G401 (cell line): ENCODE data around the gene MEGF11. TPM values are rescaled to one million over a fixed set of nuclear protein-coding genes. Genes with fewer than 3 reads are reported as not detected.
A peak's percentile ranks its signal among the peaks of the same experiment; 100 is the strongest.

Source experiments
- DNase-seq: peaks from one replicate; pipeline ENCODE4 v3.0.0-alpha.2; 2015; ENCODE audit warnings: low spot score
- in situ Hi-C: cut with HindIII; loops from 2 replicates; pipeline ENCODE4 v1.10.0; 2016; ENCODE audit warnings: low sequenced_read_pairs, mixed read lengths
- total RNA-seq: library from RNA; depleted of rRNA; stranded (reverse); fragments of >200 nt; shearing (Covaris generic); gene quantifications from 2 replicates; pipeline ENCODE4 v1.2.3, GENCODE V29; 2014

MEGF11 gene
- total RNA-seq, 1 experiment from 2014 or later: 1.9 TPM

- no peak for DNase-seq
- in situ Hi-C loops: no loop called here
Measured at GRCh38 chr15:65953622-65954021, 299.9 kb downstream of the MEGF11 start.

GRCh38 chr15:65952391-65953053 is 301.0 kb downstream of the MEGF11 start:
- in situ Hi-C loops: no loop called here
- DNase-seq: no peak

DNA sequence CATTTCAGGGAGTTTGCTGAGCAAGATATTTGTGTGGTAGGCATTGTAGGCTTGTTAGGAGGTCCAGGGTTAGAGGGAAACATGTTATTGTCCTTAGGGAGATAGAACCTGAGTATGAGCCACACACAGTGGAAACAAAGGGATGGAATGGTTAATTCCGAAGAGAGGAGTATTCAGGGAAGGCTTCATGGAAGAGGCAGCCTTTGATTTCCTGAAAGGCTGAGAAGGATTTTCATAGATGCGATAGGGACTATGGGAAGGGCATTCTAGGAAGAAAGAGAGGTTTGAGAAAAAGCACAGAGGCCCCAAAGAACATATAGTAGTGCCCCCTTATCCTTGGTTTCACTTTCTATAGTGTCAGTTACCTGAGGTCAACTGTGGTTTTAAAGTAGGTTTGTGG is 302.5 kb downstream of the MEGF11 start:
- in situ Hi-C loops: no loop called here
- DNase-seq: no peak

- in situ Hi-C loops: no loop called here
- DNase-seq: no peak
Measured at GRCh38 chr15:65949491-65949890, 304.1 kb downstream of the MEGF11 start.

DNA sequence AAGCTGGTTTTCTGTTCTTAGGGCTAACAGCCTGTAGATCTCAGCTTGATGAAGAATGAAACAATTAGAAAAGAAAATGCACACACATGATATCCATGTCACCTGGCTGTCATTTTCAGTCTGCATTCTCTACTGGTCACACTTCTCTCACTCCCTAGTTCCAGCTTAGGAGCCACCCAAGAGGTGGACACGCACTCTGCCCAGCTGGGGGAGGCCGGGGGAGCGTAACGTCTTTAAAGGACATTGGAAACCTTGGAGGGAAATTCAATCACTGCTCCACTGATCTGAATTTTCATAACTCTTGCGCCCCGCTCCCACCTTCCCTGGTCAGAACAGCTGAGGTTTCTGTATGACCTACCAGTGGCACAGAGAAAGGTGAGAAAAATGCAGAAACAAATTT is 304.5 kb downstream of the MEGF11 start:
- in situ Hi-C loops: no loop called here

DNA sequence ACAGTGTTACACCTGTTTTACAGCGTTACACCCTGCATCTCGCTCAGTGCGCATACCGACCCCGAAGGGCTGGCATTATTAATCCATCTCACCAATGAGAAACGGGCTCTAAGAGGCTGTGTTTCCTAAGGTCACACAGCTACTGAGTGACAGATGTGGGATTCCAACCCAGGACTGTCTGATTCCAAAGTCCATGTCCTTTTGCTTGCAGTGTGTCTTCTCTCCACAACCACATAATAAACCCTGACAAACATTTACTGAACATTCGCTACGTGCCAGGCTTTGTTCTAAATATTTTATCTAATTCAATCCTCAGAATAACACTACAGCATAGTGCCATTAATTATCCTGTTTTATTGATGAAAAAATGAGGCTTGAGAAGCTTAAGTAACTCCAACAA is 305.2 kb downstream of the MEGF11 start:
- in situ Hi-C loops: no loop called here
- DNase-seq: no peak

More for the DNA sequence above, 304.5 kb downstream of the MEGF11 start:
- DNase-seq: no peak

DNA sequence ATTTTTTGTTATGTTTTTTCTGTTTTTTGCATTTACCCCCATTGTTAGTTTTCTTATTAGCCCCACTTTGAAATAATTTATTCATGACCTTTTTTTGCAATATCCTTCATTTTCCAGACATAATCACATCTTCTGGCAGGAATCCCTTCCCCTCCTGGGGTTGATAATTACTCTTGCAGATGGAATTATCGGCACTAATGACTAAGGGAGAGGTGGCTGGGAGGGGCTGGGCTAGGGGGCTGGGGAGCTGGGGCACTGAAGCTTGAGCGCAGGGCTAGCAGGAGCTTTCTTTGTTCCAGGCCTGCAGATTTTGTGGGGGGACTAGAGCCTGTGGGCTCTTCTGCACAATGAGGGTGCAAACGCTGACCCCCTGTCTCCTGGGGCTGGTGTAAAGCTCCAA is 306.5 kb downstream of the MEGF11 start:
- DNase-seq: no peak
- in situ Hi-C loops: no loop called here

- in situ Hi-C loops: no loop called here
- no peak for DNase-seq
Measured at GRCh38 chr15:65945616-65946015, 307.9 kb downstream of the MEGF11 start.

DNA sequence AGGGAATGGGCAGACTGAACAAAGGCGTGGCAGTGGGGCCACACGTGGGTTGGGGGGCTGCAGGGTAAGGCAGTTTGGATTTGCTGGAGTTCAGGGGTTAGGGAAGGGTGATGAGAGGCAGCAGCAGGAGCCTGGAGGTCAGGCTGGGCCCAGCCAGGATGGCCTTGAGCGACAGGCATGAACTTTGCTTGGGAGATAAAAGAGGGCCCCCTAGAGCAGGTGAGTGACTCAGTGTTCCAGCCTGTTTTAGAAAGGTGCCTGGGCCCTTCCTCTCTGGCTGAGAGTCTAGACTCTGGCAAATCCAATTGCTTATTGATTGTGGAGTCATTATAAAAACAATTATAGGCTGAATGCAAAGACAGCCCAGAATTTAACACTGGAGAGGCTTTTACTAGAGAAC is 309.1 kb downstream of the MEGF11 start:
- no peak for DNase-seq
- in situ Hi-C loops: no loop called here

- no peak for DNase-seq
- in situ Hi-C loops: no loop called here
Measured at GRCh38 chr15:65942436-65942835, 311.1 kb downstream of the MEGF11 start.

DNA sequence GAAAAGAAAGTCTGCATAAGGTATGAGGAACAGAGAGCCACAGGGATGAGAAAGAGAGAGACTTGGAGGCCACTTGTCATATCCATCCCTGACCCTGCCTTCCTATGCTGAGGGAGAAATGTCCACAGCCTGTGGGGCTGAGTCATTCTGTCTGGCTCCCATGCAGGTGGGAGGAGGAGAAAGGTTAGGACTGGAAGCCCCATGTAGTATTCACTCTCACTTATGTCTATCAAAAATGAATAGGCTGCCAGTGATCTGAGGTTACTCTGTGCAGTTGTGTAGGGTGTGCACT is 313.0 kb downstream of the MEGF11 start:
- DNase-seq: no peak
- in situ Hi-C loops: no loop called here

DNA sequence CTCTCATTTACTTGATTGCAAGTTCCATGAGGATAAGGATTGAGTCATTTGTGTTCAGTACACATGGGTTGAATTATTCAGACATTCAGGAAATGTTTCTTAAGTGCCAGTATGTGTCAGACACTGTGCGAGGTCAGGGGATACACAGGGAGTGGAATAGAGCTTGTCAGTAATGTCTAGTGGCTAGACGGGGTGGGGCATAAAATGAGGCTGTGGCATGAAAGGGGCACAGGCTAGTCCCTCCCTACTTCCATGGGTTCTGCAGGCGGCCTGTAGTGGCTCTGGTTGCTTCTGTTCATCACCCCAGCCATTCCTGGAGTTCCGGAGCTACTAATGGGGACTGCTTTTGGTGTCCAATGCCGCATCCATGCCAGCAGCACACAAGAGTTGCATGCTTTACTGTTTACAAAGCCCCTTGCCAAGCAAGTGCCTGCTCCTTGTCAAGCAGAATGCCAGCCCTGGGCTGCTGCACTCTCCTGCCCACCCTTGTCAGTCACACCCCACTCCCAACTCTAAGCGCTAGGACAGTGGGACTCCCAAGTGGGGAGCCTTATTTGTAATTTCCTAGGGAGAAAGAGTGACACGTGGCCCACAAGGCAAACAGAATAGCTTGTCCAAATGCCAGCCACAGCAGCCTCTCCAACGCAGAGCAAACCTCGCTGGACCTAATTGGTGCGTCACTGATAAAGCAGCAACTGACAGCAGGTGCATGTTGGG is 313.5 kb downstream of the MEGF11 start:
- in situ Hi-C loops: no loop called here
- no peak for DNase-seq

- in situ Hi-C loops: no loop called here
- no peak for DNase-seq
Measured at GRCh38 chr15:65938604-65939003, 314.9 kb downstream of the MEGF11 start.

DNA sequence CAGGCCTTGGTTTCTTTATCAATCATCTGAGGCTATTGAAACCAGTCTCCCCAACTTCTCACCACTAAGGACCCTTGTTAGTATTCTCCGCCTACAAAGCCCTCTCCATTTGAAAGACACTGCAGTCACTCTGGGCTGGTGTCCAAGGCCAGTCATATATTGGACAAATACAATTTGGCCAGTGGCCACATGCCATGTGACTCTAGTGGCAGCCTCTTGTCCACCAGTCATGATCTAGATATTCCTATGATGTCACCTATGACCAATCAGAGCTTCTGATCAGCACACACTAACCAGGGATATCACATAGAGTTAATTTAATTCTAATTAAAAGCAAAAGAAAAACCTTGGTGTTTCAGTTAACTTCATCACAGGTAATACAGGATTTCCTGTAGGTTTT is 316.1 kb downstream of the MEGF11 start:
- DNase-seq: peak; percentile 60
- in situ Hi-C loops: no loop called here

- peak; percentile 51 for DNase-seq
- in situ Hi-C loops: no loop called here
Measured at GRCh38 chr15:65937054-65937453, 316.5 kb downstream of the MEGF11 start.

DNA sequence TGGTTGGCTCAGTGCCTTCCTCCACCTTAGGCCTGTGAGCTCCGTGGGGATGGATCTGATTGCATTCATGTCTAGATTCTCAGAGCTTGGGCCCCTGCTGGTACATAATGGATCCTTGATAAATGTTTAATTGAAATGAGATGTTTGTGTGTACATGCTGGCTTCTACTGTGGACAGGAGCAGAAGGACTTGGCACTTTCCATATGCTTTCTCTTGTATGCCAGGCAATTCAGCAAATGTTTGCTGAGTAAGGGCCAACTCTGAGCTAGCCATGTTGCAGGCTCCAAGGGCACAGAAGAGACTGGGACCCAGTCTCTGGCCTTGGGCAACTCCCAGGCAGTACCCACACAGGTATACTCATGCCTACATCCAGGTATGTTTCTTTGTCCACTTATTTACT is 317.3 kb downstream of the MEGF11 start:
- DNase-seq: peak; percentile 89
- in situ Hi-C loops: no loop called here

- in situ Hi-C loops: no loop called here
- no peak for DNase-seq
Measured at GRCh38 chr15:65935391-65935790, 318.2 kb downstream of the MEGF11 start.

- DNase-seq: peak; percentile 77
- in situ Hi-C loops: no loop called here
Measured at GRCh38 chr15:65931221-65931620, 322.3 kb downstream of the MEGF11 start.

DNA sequence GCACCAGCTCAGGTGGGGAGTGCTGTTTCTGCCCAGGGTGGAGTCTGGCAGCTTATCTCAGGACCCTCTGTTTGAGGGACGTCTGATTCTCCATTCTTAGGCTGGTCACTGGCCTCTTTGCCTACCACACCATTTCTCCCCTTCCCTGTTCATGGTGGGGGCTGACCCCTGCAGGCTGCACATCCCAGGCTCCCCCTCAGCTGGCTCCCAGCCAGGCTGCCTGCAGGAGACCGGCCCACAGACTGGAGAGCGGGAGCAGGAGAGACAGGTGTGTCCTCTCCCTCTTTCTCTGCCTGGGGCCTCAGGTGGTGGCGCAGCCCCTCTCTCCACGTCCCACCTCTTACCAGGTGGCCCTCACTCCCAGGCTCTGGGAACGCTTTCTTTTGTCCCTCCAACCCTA is 323.4 kb downstream of the MEGF11 start:
- no peak for DNase-seq
- in situ Hi-C loops: no loop called here

DNA sequence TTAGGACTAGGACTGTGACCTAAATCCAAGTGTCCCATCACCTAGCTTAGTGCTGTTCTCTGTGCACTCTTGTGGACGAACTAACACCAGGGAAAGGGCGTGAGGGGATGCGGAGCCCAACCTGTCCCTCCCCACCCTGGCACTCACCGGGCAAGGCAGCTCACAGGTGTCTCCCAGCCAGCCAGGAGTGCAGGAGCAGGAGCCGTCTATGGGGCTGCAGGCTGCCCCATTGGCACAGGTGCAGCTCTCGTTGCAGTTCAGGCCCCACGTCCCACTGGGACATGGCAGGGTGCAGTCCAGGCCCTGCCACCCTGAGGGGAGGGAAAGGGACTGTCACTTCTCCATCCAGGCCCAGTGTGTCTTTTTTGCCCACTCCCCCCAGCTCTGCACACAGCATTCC is 324.0 kb downstream of the MEGF11 start:
- no peak for DNase-seq
- in situ Hi-C loops: no loop called here

- no peak for DNase-seq
Measured at GRCh38 chr15:65927545-65927944, 326.0 kb downstream of the MEGF11 start.

More at GRCh38 chr15:65927545-65927944, 326.0 kb downstream of the MEGF11 start:
- in situ Hi-C loops: no loop called here
